ENCODE results near the gene RNASE11.
"Not testable (repeated sequence)": the region's sequence is repeated elsewhere in the genome, so short reads cannot be mapped to it uniquely, and the experiment has no call there.

The RNASE11 gene

GRCh38 chr14:20620798-20621478 is 33.1 kb upstream of the RNASE11 start:
- H3K9me2 ChIP-seq (ENCODE audit: low read depth, low read length), result no peaks in the 10 kb centered on the region
- H4K20me1 ChIP-seq (ENCODE audit: insufficient read depth, low read length), result no peaks in the 10 kb centered on the region
- peaks cover under 1% of the 10 kb centered on the region; the same call in 1 of the 2 replicates for H3K27me3 ChIP-seq (ENCODE audit: insufficient read depth, low read length)
- no peak overlapping the region for H2AFZ ChIP-seq (ENCODE audit: low read length)
- H3K79me2 ChIP-seq (ENCODE audit: insufficient read depth, low read length), result no peaks in the 10 kb centered on the region
- no peak overlapping the region for H3K4me2 ChIP-seq (ENCODE audit: low read length)
- no peak overlapping the region for H3K27ac ChIP-seq (ENCODE audit: low read depth, low read length, poor library complexity, severe bottlenecking)
- no peak overlapping the region for H3K4me3 ChIP-seq (ENCODE audit: low read depth, low read length, poor library complexity, severe bottlenecking)
- peaks cover 36% of the 10 kb centered on the region for H3K4me1 ChIP-seq (ENCODE audit: insufficient read depth, low read length, severe bottlenecking)
- no peaks in the 10 kb centered on the region for H3F3A ChIP-seq (ENCODE audit: insufficient read depth, low read length)
- no peak for TF ChIP-seq CTCF (IDR thresholded peaks at IDR 0.05; ENCODE audit: low read length)
- no peak for TF ChIP-seq EZH2 (IDR thresholded peaks at IDR 0.05; ENCODE audit: borderline replicate concordance, low read length)
- no peak overlapping the region for H3K9ac ChIP-seq (ENCODE audit: low read length)
- no peaks in the 10 kb centered on the region for H3K9me3 ChIP-seq (ENCODE audit: low read length)
- no peaks in the 10 kb centered on the region for H3K36me3 ChIP-seq (ENCODE audit: insufficient read depth, low read length)

- H2AFZ ChIP-seq (ENCODE audit: low read length); H3F3A ChIP-seq (ENCODE audit: insufficient read depth, low read length); H3K79me2 ChIP-seq (ENCODE audit: insufficient read depth, low read length); H3K4me2 ChIP-seq (ENCODE audit: low read length); H3K27me3 ChIP-seq (ENCODE audit: insufficient read depth, low read length); H3K4me3 ChIP-seq (ENCODE audit: low read depth, low read length, poor library complexity, severe bottlenecking); H3K9me2 ChIP-seq (ENCODE audit: low read depth, low read length); H3K9me3 ChIP-seq (ENCODE audit: low read length); H3K36me3 ChIP-seq (ENCODE audit: insufficient read depth, low read length); H3K27ac ChIP-seq (ENCODE audit: low read depth, low read length, poor library complexity, severe bottlenecking); H3K9ac ChIP-seq (ENCODE audit: low read length); H4K20me1 ChIP-seq (ENCODE audit: insufficient read depth, low read length): not testable (repeated sequence)
- H3K4me1 ChIP-seq (ENCODE audit: insufficient read depth, low read length, severe bottlenecking), result peaks cover 30% of the 10 kb centered on the region
Observed at GRCh38 chr14:20619688-20620087, 31.9 kb upstream of the RNASE11 start.

- Histone ChIP-seq H3K4me2 (ENCODE audit: low read length) (no peak overlapping the region), H3K4me3 (ENCODE audit: low read depth, low read length, poor library complexity, severe bottlenecking) (no peak overlapping the region), H3K36me3 (ENCODE audit: insufficient read depth, low read length) (no peaks in the 10 kb centered on the region), H3K9me2 (ENCODE audit: low read depth, low read length) (no peaks in the 10 kb centered on the region), H3K9ac (ENCODE audit: low read length) (no peak overlapping the region), H4K20me1 (ENCODE audit: insufficient read depth, low read length) (no peaks in the 10 kb centered on the region), H3K4me1 (ENCODE audit: insufficient read depth, low read length, severe bottlenecking) (peaks cover 25% of the 10 kb centered on the region), H3F3A (ENCODE audit: insufficient read depth, low read length) (no peaks in the 10 kb centered on the region), H3K27ac (ENCODE audit: low read depth, low read length, poor library complexity, severe bottlenecking) (no peak overlapping the region), H2AFZ (ENCODE audit: low read length) (no peak overlapping the region), H3K27me3 (ENCODE audit: insufficient read depth, low read length) (no peaks in the 10 kb centered on the region; the same call in 1 of the 2 replicates), H3K79me2 (ENCODE audit: insufficient read depth, low read length) (no peaks in the 10 kb centered on the region), H3K9me3 (ENCODE audit: low read length) (no peaks in the 10 kb centered on the region)
- TF ChIP-seq EZH2 (IDR thresholded peaks at IDR 0.05; ENCODE audit: borderline replicate concordance, low read length), result no peak
- TF ChIP-seq CTCF (IDR thresholded peaks at IDR 0.05; ENCODE audit: low read length), result no peak
Observed at GRCh38 chr14:20618271-20618749, 30.5 kb upstream of the RNASE11 start.
